Measurements from ENCODE around the gene SLC22A15.

- TF ChIP-seq ZNF274 (IDR thresholded peaks at IDR 0.05; ENCODE audit: low read length): no peak
- no peak for TF ChIP-seq ZNF274 (tag by site-specific recombination; IDR thresholded peaks at IDR 0.05; ENCODE audit: borderline replicate concordance)
- no peak for TF ChIP-seq GLI2 (tag by site-specific recombination; IDR thresholded peaks at IDR 0.05; ENCODE audit: borderline replicate concordance, low read depth)
- TF ChIP-seq ZNF214 (tag by site-specific recombination; IDR thresholded peaks at IDR 0.05; ENCODE audit: borderline replicate concordance): no peak
- no peak for TF ChIP-seq CTCF (tag by site-specific recombination; IDR thresholded peaks at IDR 0.05)
- TF ChIP-seq ZNF449 (tag by site-specific recombination; IDR thresholded peaks at IDR 0.05): no peak
- no peak for TF ChIP-seq SCRT1 (tag by site-specific recombination; IDR thresholded peaks at IDR 0.05; ENCODE audit: borderline replicate concordance)
- TF ChIP-seq ZNF169 (tag by site-specific recombination; IDR thresholded peaks at IDR 0.05): no peak
- no peak for TF ChIP-seq ZNF18 (tag by site-specific recombination; IDR thresholded peaks at IDR 0.05)
- no peak for TF ChIP-seq YY1 (tag by site-specific recombination; IDR thresholded peaks at IDR 0.05)
- TF ChIP-seq ZNF121 (tag by site-specific recombination; IDR thresholded peaks at IDR 0.05): no peak
Observed at GRCh38 chr1:115951560-115951959, 24.8 kb upstream of the SLC22A15 start.
